Ishikawa (cell line): ENCODE data around the gene CYP2W1.
A peak's percentile ranks its signal among the peaks of the same experiment; 100 is the strongest.

ENCODE experiments used
- CEBPB ChIP-seq: IDR thresholded peaks from 2 replicates; pipeline ENCODE4 v1.6.1; 2012
- CREB1 ChIP-seq: IDR thresholded peaks from 2 replicates; pipeline ENCODE4 v1.6.1; 2012; ENCODE audit warnings: low read depth
- EGR1 ChIP-seq: IDR thresholded peaks from 2 replicates; pipeline ENCODE4 v1.6.1; 2012
- EP300 ChIP-seq: IDR thresholded peaks from 2 replicates; pipeline ENCODE4 v1.6.1; 2012; ENCODE audit warnings: borderline replicate concordance
- FOXM1 ChIP-seq: IDR thresholded peaks from 2 replicates; pipeline ENCODE4 v1.6.1; 2012; ENCODE audit warnings: low read depth, borderline replicate concordance
- MAX ChIP-seq: IDR thresholded peaks from 2 replicates; pipeline ENCODE4 v1.6.1; 2012
- NFIC ChIP-seq: IDR thresholded peaks from 2 replicates; pipeline ENCODE4 v1.6.1; 2012
- RAD21 ChIP-seq: IDR thresholded peaks from 2 replicates; pipeline ENCODE4 v1.6.1; 2012; ENCODE audit warnings: low read depth
- REST ChIP-seq: IDR thresholded peaks from 2 replicates; pipeline ENCODE4 v1.6.1; 2012; ENCODE audit warnings: low read depth, mild to moderate bottlenecking
- TAF1 ChIP-seq: IDR thresholded peaks from 2 replicates; pipeline ENCODE4 v1.6.1; 2012; ENCODE audit warnings: low read depth, mild to moderate bottlenecking
- TCF12 ChIP-seq: IDR thresholded peaks from 2 replicates; pipeline ENCODE4 v1.6.1; 2012; ENCODE audit warnings: low read depth
- TEAD4 ChIP-seq: IDR thresholded peaks from 2 replicates; pipeline ENCODE4 v1.6.1; 2012
- YY1 ChIP-seq: IDR thresholded peaks from 2 replicates; pipeline ENCODE4 v1.6.1; 2012; ENCODE audit warnings: low read depth
- ZBTB7A ChIP-seq: IDR thresholded peaks from 2 replicates; pipeline ENCODE4 v1.6.1; 2012; ENCODE audit warnings: low read depth
- TF ChIP-seq, protein P1 (sequence below): IDR thresholded peaks from 2 replicates; pipeline ENCODE4 v1.6.1; 2012

Gene CYP2W1

DNA sequence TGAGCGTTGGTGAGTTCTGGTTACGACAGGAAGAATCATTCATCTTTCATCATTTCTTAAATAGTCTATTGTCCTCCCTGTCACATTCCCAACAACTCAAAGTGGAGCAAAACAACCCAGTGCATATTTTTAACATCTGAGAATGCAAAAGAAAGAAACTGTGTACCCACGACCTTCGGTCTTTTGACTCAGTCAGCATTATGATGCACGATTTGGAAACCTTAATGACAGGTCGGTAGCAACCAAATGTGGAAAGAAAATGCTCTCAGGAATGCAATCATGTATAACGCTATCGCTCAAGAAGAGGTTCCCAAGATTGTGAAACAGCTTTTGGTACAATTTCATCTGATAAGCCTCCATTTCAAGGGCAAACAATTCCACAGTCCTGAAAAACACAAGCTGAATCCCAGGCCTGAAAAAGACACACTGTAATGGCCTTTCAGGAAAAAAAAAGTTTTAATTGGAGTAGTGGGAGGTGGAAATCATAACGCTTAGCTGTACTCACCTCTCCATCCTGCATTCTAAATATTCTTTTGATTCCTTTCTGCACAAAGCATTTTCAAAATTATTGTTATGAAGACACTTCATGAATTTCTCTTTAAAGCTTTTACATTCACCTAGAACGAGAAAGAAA, 10.2 kb upstream of the CYP2W1 start:
- no peak for TF ChIP-seq FOXM1
- no peak for TF ChIP-seq ZBTB7A
- TF ChIP-seq EGR1 = no peak
- no peak for TF ChIP-seq EP300
- TF ChIP-seq CEBPB = no peak
- TF ChIP-seq RAD21 = no peak
- no peak for TF ChIP-seq TAF1
- TF ChIP-seq NFIC = no peak
- no peak for TF ChIP-seq CREB1
- no peak for TF ChIP-seq TCF12
- TF ChIP-seq REST = no peak
- TF ChIP-seq, protein P1, sequence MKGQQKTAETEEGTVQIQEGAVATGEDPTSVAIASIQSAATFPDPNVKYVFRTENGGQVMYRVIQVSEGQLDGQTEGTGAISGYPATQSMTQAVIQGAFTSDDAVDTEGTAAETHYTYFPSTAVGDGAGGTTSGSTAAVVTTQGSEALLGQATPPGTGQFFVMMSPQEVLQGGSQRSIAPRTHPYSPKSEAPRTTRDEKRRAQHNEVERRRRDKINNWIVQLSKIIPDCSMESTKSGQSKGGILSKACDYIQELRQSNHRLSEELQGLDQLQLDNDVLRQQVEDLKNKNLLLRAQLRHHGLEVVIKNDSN = no peak
- no peak for TF ChIP-seq MAX

DNA sequence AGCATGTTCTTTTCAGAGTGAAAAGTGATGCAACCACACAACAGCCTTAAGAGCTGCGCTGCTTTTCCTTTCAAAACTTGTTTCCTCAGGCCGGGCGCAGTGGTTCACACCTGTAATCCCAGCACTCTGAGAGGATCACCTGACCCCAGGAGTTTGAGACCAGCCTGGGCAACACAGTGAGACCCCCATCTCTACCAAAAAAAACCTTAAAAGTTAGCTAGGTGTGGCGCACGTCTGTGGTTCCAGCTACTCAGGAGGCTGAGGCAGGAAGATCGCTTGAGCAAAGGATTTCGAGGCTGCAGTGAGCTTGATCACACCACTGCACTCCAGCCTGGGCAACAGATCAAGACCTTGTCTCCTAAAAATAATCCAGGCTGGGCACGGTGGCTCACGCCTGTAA, 9.7 kb upstream of the CYP2W1 start:
- TF ChIP-seq TAF1 (no peak), MAX (no peak), ZBTB7A (no peak), NFIC (no peak), FOXM1 (no peak), REST (no peak)

- no peak for TF ChIP-seq CREB1
- TF ChIP-seq TEAD4 = no peak
- TF ChIP-seq MAX = no peak
- TF ChIP-seq FOXM1 = no peak
- TF ChIP-seq ZBTB7A = no peak
- TF ChIP-seq EP300 = no peak
- TF ChIP-seq TAF1 = no peak
- TF ChIP-seq RAD21 = no peak
- no peak for TF ChIP-seq REST
- no peak for TF ChIP-seq TCF12
- no peak for TF ChIP-seq EGR1
- TF ChIP-seq NFIC = no peak
- no peak for TF ChIP-seq YY1
- TF ChIP-seq CEBPB = no peak
- TF ChIP-seq, protein P1 = no peak
Observed at GRCh38 chr7:974172-974571, 8.8 kb upstream of the CYP2W1 start.

GRCh38 chr7:974820-975681, 7.9 kb upstream of the CYP2W1 start, which contains the start of gene COX19:
COX19 (minus strand) TSS chr7:975549; CDS start chr7:975509, 40 bp downstream.
- TF ChIP-seq TCF12 (peak; percentile 35; the same call in 1 of the 2 replicates), TAF1 (peak; percentile 88), EP300 (no peak), CEBPB (no peak), NFIC (no peak), FOXM1 (no peak), YY1 (peak; percentile 95), MAX (peak; percentile 45; the same call in 1 of the 2 replicates), REST (0 out of 2 replicates have a peak, but pooled peaks have one; percentile 22), RAD21 (no peak), EGR1 (peak; percentile 18; the same call in 1 of the 2 replicates), ZBTB7A (no peak), CREB1 (no peak)
- TF ChIP-seq, protein P1 = no peak; the same call in 1 of the 2 replicates
